ENCODE results near the gene COA8. TPM values are rescaled to one million over a fixed set of nuclear protein-coding genes. Genes with fewer than 3 reads are reported as not detected.
A peak's percentile ranks its signal among the peaks of the same experiment; 100 is the strongest.

COA8 gene
- total and polyA plus RNA-seq, 9 of the 15 experiments (the other 6 are each of a cell fraction or from before 2014, with no cell fraction given): 5.0 to 35.3 (median 25.7) TPM

- TF ChIP-seq MED1 (CRISPR knock-in tag; IDR thresholded peaks at IDR 0.05; ENCODE audit: borderline replicate concordance) (no peak), ZNF655 (CRISPR knock-in tag; IDR thresholded peaks at IDR 0.05) (no peak), CHD4 (IDR thresholded peaks at IDR 0.05; ENCODE audit: insufficient read depth, insufficient replicate concordance, low read depth, low read length, poor library complexity, severe bottlenecking) (no peak), AFF1 (IDR thresholded peaks at IDR 0.05; ENCODE audit: low read depth in 1 of 2, partially characterized antibody in 2 of 2) (no peak), MEF2D (tag; conservative IDR thresholded peaks at IDR 0.05; ENCODE audit: low read depth) (no peak), CREB3 (tag; conservative IDR thresholded peaks at IDR 0.05; ENCODE audit: low read depth) (no peak), GATA2 (CRISPR knock-in tag; IDR thresholded peaks at IDR 0.05) (no peak), FOXP4 (CRISPR knock-in tag; IDR thresholded peaks at IDR 0.05; ENCODE audit: borderline replicate concordance) (0 out of 2 replicates have a peak, but pooled peaks have one; percentile 46), TARDBP (IDR thresholded peaks at IDR 0.05) (no peak), ZNF282 (CRISPR knock-in tag; IDR thresholded peaks at IDR 0.05) (no peak), TAF9B (IDR thresholded peaks at IDR 0.05; ENCODE audit: partially characterized antibody) (no peak), KAT7 (CRISPR knock-in tag; IDR thresholded peaks at IDR 0.05; ENCODE audit: borderline replicate concordance) (no peak), ZBED1 (IDR thresholded peaks at IDR 0.05) (no peak), HNRNPL (IDR thresholded peaks at IDR 0.05; ENCODE audit: low read depth, low read length) (no peak), PTRF (tag; IDR thresholded peaks at IDR 0.05) (no peak), ZNF436 (CRISPR knock-in tag; IDR thresholded peaks at IDR 0.05) (no peak), CREB3L1 (IDR thresholded peaks at IDR 0.05; ENCODE audit: borderline replicate concordance, low read depth) (peak; percentile 87), SMARCA5 (IDR thresholded peaks at IDR 0.05) (no peak)
Observed at GRCh38 chr14:103562429-103563225, at the start of gene COA8, which contains the start of gene BAG5 (continued).
